ENCODE data around the gene SOX18.

SOX18 gene

DNA sequence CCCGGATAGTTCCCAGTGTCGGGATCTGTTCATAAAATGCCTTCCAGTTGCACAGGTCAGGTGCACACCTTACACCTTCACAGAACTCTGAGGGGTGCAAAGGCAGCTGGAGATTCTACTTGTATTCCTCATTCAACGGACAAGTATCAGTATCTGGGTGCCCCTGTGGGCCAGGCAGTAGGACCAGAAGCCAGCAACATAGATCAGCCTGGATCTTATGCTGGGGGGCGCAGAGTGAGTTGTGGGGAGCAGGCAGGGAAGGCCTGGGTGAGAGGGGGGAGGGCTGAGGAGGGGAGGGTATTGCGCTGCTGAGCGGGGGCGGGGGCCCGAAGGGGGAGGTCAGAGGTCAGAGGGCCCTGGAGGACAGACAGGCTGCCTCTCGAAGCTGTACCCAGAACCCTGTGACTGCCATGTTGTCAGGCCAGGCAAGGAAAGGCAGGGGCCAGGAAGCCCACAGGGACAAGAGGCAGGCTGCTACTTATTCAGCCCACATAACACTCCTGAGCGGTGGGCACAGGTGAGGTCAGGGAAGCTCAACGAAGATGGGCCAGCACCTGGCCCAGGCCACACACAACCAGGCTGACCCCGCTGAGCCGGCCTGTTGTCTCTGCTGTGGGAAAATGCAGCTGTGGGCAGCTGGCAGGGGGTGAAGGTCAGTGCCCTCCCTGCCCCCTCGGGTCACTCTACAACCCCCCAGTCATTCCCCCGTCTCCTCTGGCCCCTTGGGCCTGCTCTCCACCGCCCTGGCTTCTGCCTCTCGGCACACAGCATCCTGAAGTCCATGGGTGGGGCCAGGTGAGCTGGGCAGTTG, 31.6 kb upstream of the SOX18 start:
- DNase-seq (ENCODE audit: low read depth), result no peak

GRCh38 chr20:64080013-64080812, 30.8 kb upstream of the SOX18 start, which contains the start of gene OPRL1:
OPRL1 (plus strand) TSS chr20:64080082; CDS start chr20:64092721, 12,639 bp downstream.
- no peak for DNase-seq (ENCODE audit: low read depth)

- peak; percentile 74 for DNase-seq (ENCODE audit: low read depth)
Observed at GRCh38 chr20:64079273-64080012, 30.0 kb upstream of the SOX18 start, which contains the start of gene RGS19. RGS19 (minus strand) TSS chr20:64079518; CDS start chr20:64076886, 2,632 bp downstream.

- DNase-seq (ENCODE audit: low read depth), result no peak
Observed at GRCh38 chr20:64078934-64079272, 29.5 kb upstream of the SOX18 start.

DNA sequence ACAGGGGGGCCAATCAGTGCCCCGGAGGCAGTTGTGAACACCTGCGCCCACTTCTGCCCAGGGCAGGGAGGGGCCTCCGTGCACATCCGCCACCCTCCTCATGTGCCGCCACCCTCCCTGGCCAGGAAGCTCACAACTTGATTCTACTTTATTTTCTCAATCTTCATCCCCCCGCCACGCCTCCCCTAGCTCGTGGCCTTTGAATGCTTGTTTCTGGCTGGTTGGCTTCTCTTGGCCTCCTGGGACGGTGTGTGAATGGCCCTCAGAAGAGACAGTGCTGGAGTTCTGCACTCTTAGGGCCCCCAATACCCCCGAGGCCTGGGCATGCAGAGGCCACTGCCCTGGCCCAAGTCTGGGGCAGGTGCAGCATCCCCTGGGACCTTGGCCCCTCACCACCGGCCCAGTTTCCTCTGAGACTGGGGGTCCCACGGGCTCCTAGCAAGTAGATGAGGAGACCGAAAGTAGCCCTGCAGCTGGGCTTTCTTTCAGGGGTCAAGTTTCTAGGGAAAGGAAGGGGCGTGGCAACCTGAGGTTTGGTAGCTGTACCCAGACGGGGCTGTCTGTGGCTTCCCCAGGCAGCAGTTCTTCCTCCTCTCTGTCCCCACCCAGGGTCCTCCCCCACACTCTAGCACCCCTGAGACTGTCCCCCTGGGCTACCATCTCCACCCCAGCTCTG, 28.6 kb upstream of the SOX18 start:
- no peak for DNase-seq (ENCODE audit: low read depth)

DNA sequence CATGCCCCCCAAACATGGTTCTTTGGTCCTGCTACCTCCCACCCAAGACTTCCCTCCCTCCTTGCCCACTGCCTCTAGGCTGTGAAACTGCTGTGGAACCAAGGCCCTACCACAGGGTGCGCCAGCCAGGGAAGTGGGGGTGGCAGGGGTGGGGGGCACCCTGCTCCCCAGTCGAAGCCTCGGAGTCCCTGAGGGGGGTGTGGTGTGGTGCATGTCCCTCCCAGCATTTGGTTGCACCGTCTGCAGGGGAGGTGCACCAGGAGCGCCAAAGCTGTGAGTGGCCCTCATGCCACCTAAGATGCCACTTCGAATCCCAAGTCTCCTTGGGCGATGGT, 28.1 kb upstream of the SOX18 start:
- no peak for DNase-seq (ENCODE audit: low read depth)

DNA sequence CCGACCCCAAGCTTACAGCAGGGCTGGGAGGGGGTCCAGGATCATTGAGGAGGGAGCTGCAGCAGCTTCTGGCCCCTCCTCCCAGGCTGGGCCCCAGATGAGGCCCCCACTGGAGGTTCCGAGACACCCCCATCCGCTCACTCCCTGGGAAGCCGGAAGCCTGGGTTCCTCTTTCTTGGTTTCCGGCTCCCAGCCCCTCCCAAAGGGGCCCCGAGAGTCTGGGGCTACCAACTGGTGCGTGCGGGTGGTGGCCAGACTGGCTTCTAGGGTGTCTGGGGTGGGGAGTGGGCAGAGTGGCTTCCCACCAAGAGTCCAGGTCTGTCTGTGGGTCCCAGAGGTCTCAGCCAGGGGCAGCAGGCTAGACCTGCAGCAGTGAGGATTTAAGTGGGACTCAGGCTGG, 27.7 kb upstream of the SOX18 start:
- no peak for DNase-seq (ENCODE audit: low read depth)

GRCh38 chr20:64076061-64076997, 26.9 kb upstream of the SOX18 start:
- no peak for DNase-seq (ENCODE audit: low read depth)

GRCh38 chr20:64075556-64075955, 26.1 kb upstream of the SOX18 start:
- DNase-seq (ENCODE audit: low read depth), result no peak

GRCh38 chr20:64074963-64075362, 25.5 kb upstream of the SOX18 start:
- DNase-seq (ENCODE audit: low read depth), result no peak

DNA sequence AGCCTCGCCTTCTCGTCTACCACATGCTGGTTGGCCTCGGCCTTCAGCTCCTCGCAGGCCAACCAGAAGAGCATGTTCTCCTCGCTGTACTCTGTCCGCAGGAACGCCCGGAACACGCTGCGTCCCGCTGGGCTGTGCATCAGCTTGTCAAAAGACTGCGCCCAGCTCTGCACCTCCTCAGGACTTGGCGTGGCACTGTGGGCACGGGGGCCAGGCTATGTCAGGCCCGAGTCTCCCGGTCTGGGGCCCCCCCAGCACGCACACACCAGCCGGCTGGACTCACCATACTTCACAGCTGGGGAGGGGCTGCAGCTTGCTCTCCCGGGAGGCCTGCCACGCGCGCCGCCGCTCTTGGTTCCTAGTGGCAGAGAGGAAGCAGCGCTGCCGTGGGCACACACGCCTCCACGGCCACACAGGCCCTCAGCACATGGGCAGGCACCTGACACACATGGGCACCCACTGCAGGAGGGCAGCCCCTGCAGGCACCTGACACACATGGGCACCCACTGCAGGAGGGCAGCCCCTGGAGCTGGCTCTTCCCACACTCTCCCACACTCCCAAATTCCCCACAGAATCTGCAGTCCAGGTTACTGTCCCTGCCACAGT, 24.8 kb upstream of the SOX18 start:
- DNase-seq (ENCODE audit: low read depth), result no peak

- no peak for DNase-seq (ENCODE audit: low read depth)
Observed at GRCh38 chr20:64073476-64074183, 24.2 kb upstream of the SOX18 start.

DNA sequence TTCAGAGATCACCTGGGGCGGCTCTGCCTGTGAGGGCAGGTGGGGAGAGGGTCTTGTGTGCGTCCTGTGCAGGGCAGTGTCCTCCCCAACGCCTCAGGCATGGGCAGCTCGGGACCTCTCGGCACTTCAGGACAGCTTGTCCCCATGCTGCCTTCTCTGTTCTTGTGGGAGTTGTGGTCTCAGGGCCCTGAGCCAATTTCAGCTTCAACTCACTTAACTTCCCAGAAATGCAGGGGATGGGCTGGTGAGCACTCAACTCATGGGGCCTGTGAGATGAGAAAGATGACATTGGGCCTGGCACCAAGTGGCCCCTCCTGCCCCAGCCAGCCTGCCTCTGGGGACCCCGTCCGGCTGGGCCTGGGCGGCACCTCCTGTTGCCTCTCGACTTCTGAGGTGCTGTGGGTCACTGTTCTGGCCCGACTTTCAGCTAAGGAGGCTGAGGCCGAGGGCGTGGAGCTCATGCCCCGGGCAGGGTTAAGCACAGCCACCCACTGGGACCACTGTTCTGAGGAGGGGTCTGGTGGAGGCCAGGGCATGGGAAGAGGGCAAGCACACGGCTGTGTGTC, 23.1 kb upstream of the SOX18 start:
- no peak for DNase-seq (ENCODE audit: low read depth)

- DNase-seq (ENCODE audit: low read depth), result no peak
Observed at GRCh38 chr20:64071341-64072332, 22.2 kb upstream of the SOX18 start.

- no peak for DNase-seq (ENCODE audit: low read depth)
Observed at GRCh38 chr20:64070244-64070993, 21.0 kb upstream of the SOX18 start.

DNA sequence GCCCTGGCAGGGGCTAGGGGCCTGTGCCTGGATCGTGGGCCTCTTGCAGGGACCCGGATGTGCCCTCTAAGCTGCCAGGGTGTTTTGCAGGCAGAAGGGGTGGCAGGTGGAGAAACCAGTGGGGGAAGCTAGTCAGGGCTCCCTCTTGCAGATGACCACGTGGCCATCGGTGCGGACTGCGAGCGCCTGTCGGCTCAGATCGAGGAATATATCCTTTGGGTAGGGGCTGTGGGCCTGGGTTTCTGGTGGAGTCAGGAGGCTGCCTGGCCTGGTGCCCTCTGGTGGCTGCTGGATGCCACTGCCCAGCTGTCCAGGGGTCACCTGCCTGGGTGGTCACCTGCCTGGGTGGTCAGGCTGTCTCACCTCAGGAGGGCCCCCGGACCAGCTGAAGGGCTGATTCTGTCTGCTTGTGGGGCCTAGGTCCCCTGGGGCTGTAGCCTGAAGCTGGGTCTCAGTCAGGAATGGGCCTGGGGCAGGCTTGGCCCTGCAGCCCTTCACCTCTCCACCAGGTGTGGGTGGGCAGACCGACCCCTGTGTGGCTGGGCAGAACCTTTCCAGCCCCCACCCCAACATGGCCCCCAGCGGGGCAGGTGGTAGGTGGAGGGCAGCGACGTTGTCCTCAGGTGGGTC, 20.3 kb upstream of the SOX18 start:
- DNase-seq (ENCODE audit: low read depth), result peak; percentile 54

DNA sequence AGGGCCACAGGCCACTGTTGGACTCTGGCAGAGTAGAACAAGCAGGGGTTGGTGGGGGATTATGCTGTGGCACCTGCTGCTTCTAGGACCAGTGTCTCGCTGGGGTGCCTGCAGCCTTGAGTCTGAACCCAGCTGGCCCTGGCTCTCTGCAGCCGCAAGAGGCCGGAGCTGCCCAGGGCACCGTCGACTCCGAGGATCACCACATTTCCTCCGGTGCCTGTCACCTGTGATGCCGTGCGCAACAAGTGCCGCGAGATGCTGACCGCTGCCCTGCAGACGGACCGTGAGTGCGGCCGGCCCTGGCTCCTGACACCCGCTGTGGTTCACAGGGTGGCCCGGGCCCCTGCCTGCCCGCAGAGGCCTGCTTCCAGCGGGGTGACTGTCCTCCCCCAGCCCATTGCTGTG, 19.8 kb upstream of the SOX18 start:
- no peak for DNase-seq (ENCODE audit: low read depth)
